Transverse colon (tissue), 4 donors: ENCODE data around the gene KPNA2.
"Not testable (repeated sequence)": the region's sequence is repeated elsewhere in the genome, so short reads cannot be mapped to it uniquely, and the experiment has no call there.

Source experiments
- EP300 ChIP-seq: sonication (generic); formaldehyde crosslinking; IDR thresholded peaks from one replicate; pipeline ENCODE4 v1.6.1; 2017; ENCODE audit warnings: antibody characterized with exemption, low read depth
- POLR2A ChIP-seq: fragments of 450-650 bp; IDR thresholded peaks from one replicate; pipeline ENCODE4 v1.6.1; 2016; ENCODE audit warnings: antibody characterized with exemption, mild to moderate bottlenecking, moderate library complexity
- POLR2AphosphoS5 ChIP-seq, 3 donors: sonication (generic); formaldehyde crosslinking; IDR thresholded peaks; one replicate each; pipeline ENCODE4 v1.6.1; 2016; ENCODE audit warnings: antibody characterized with exemption in 3 of 3
- TF ChIP-seq, protein P1 (sequence below), 5 experiments: fragments of 200-600 bp in 3 of 5; fragments of 450-650 bp in 2 of 5; sonication (generic) in 3 of 5; IDR thresholded peaks; 1 replicate in 2 of 5; 2 replicates in 3 of 5; pipeline ENCODE4 v1.5.1; 2016 to 2017; ENCODE audit warnings: antibody characterized with exemption in 5 of 5, inconsistent platforms in 3 of 5, mild to moderate bottlenecking in 2 of 5, moderate library complexity in 1 of 5

DNA sequence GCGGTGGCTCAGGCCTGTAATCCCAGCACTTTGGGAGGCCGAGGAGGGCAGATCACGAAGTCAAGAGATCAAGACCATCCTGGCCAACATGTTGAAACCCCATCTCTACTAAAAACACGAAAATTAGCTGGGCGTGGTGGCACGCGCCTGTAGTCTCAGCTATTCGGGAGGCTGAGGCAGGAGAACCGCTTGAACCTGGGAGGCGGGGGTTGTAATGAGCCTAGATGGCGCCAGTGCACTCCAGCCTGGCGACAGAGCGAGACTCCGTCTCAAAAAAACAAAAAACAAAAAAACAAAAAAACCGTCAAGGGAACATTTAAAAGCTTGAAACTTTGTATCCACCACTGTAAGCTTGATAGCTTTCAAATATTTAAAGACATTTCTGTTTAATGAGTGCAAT lies 13.0 kb upstream of the KPNA2 start:
- TF ChIP-seq, protein P1, sequence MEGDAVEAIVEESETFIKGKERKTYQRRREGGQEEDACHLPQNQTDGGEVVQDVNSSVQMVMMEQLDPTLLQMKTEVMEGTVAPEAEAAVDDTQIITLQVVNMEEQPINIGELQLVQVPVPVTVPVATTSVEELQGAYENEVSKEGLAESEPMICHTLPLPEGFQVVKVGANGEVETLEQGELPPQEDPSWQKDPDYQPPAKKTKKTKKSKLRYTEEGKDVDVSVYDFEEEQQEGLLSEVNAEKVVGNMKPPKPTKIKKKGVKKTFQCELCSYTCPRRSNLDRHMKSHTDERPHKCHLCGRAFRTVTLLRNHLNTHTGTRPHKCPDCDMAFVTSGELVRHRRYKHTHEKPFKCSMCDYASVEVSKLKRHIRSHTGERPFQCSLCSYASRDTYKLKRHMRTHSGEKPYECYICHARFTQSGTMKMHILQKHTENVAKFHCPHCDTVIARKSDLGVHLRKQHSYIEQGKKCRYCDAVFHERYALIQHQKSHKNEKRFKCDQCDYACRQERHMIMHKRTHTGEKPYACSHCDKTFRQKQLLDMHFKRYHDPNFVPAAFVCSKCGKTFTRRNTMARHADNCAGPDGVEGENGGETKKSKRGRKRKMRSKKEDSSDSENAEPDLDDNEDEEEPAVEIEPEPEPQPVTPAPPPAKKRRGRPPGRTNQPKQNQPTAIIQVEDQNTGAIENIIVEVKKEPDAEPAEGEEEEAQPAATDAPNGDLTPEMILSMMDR (IDR thresholded peaks at IDR 0.05) = not testable (repeated sequence)
- TF ChIP-seq POLR2A; EP300; POLR2AphosphoS5 (IDR thresholded peaks at IDR 0.05): not testable (repeated sequence)
